Panc1 (cell line): ENCODE measurements around the gene FAM187B. TPM values are rescaled to one million over a fixed set of nuclear protein-coding genes. Genes with fewer than 3 reads are reported as not detected.

Source experiments
- ATAC-seq: fragments of 200-7000 bp; cut with Tn5 transposase; 2 replicates; pipeline ENCODE4 v1.9.1; 2020; ENCODE audit warnings: mild to moderate bottlenecking, moderate library complexity
- BruUV-seq: library from RNA; stranded (reverse); fragments of 400-500 nt; replicated peaks from 2 replicates; lab custom pipeline; 2021; lab: Mats Ljungman, UMichigan
- CTCF ChIA-PET: fragments of 300-600 bp; sonication (Branson Sonifier 250); formaldehyde crosslinking; loops from one replicate; lab custom pipeline; 2022; ENCODE audit warnings: antibody characterized with exemption; lab: Charles Lee
- POLR2A ChIA-PET: fragments of 300-600 bp; sonication (Branson Sonifier 250); formaldehyde crosslinking; loops from one replicate; lab custom pipeline; 2022; ENCODE audit warnings: antibody characterized with exemption; lab: Charles Lee
- DNase-seq: peaks from one replicate; pipeline ENCODE4 v3.0.0-alpha.2; 2010; ENCODE audit warnings: low read depth, low spot score
- H3K27ac ChIP-seq: 2 replicates; pipeline ENCODE4 v1.5.1; 2011; ENCODE audit warnings: mild to moderate bottlenecking, low read length, inconsistent platforms
- H3K27me3 ChIP-seq: fragments of 200-500 bp; sonication (Bioruptor generic); 2 replicates; pipeline ENCODE4 v1.6.0; 2014; ENCODE audit warnings: low read length, inconsistent platforms; ENCODE audit not compliant: control insufficient read depth, insufficient read depth
- H3K36me3 ChIP-seq: fragments of 200-500 bp; sonication (Bioruptor generic); 2 replicates; pipeline ENCODE4 v1.5.1; 2014; ENCODE audit warnings: inconsistent platforms, mild to moderate bottlenecking, low read length, moderate library complexity; ENCODE audit not compliant: control insufficient read depth, insufficient read depth
- H3K4me1 ChIP-seq: 2 replicates; pipeline ENCODE4 v1.5.1; 2011; ENCODE audit warnings: inconsistent platforms, mild to moderate bottlenecking, low read length, moderate library complexity; ENCODE audit not compliant: control insufficient read depth, insufficient read depth
- H3K4me3 ChIP-seq, 2 experiments: 2 replicates each; pipeline ENCODE4 v1.5.1; 2011 to 2012; ENCODE audit warnings: low read depth in 2 of 2, low read length in 2 of 2, mild to moderate bottlenecking in 2 of 2, inconsistent platforms in 1 of 2, moderate library complexity in 1 of 2
- H3K9me3 ChIP-seq: fragments of 200-500 bp; sonication (Bioruptor generic); 2 replicates; pipeline ENCODE4 v1.5.1; 2014; ENCODE audit warnings: low read depth, mild to moderate bottlenecking, inconsistent platforms, low read length, moderate library complexity; ENCODE audit not compliant: control insufficient read depth, insufficient read depth
- CTCF ChIP-seq: fragments of 450-650 bp; IDR thresholded peaks from 2 replicates; pipeline ENCODE4 v1.5.1; 2017; ENCODE audit warnings: mild to moderate bottlenecking
- POLR2AphosphoS5 ChIP-seq: IDR thresholded peaks from 2 replicates; pipeline ENCODE4 v1.6.1; 2012; ENCODE audit warnings: mild to moderate bottlenecking, low read depth, low read length, moderate library complexity
- REST ChIP-seq, 2 experiments: IDR thresholded peaks; 2 replicates each; pipeline ENCODE4 v1.6.1; 2011 to 2012; ENCODE audit warnings: low read depth in 2 of 2, control low read depth in 1 of 2, low read length in 1 of 2, mild to moderate bottlenecking in 1 of 2, moderate library complexity in 1 of 2; ENCODE audit not compliant: insufficient read depth in 1 of 2
- SIN3A ChIP-seq: IDR thresholded peaks from 2 replicates; pipeline ENCODE4 v1.6.1; 2012; ENCODE audit warnings: low read depth, mild to moderate bottlenecking, low read length, moderate library complexity, borderline replicate concordance; ENCODE audit not compliant: insufficient read depth
- TCF7L2 ChIP-seq: IDR thresholded peaks from 2 replicates; pipeline ENCODE4 v1.6.1; 2011; ENCODE audit warnings: mild to moderate bottlenecking, low read depth, low read length, inconsistent platforms
- in situ Hi-C: cut with HindIII; loops from 2 replicates; pipeline ENCODE4 v1.10.0; 2016; ENCODE audit warnings: low sequenced_read_pairs, low pct_unique_long_range_greater_than_20kb
- intact Hi-C: fragments of 100-400 bp; cut with micrococcal nuclease; formaldehyde crosslinking; loops from one replicate; pipeline ENCODE4 v1.10.0; 2022; ENCODE audit not compliant: unreplicated experiment
- total RNA-seq: library from RNA; stranded (reverse); gene quantifications from one replicate; pipeline ENCODE4 v1.2.1, GENCODE V29; 2021; ENCODE audit not compliant: unreplicated experiment

The FAM187B gene
- total RNA-seq, 1 experiment from 2014 or later: not detected

- no peaks in the 10 kb centered on the region for H3K36me3 ChIP-seq
- H3K4me3 ChIP-seq: no peak overlapping the region
- CTCF ChIA-PET: no interaction called here
- no peak for DNase-seq
- in situ Hi-C loops (no loop called here), intact Hi-C loops (no loop called here)
- BruUV-seq: no TSS peak
- POLR2A ChIA-PET: no interaction called here
- H3K27me3 ChIP-seq: no peaks in the 10 kb centered on the region; the same call in 1 of the 2 replicates
- no peaks in the 10 kb centered on the region for H3K9me3 ChIP-seq
- H3K27ac ChIP-seq: no peak overlapping the region
- no peaks in the 10 kb centered on the region for H3K4me1 ChIP-seq
- TF ChIP-seq TCF7L2 (no peak), SIN3A (no peak), POLR2AphosphoS5 (no peak), REST (IDR thresholded peaks at IDR 0.05; ENCODE audit: insufficient read depth in 1 of 2, low read depth in 2 of 2, low read length in 1 of 2) (no peak), CTCF (no peak)
- no peak for ATAC-seq
Observed at GRCh38 chr19:35232912-35233311, 4.4 kb upstream of the FAM187B start.

- intact Hi-C loops: no loop called here
- CTCF ChIA-PET: interaction anchor here (0.7 kb wide), 1 partner anchor 206 kb away, joined by 4 read pairs; no protein-coding TSS in a partner anchor
- H3K9me3 ChIP-seq: no peaks in the 10 kb centered on the region
- no peak overlapping the region for H3K4me3 ChIP-seq
- BruUV-seq: no TSS peak
- DNase-seq (no peak), ATAC-seq (no peak)
- H3K4me1 ChIP-seq: no peaks in the 10 kb centered on the region
- TF ChIP-seq TCF7L2: no peak
- no peak for TF ChIP-seq REST (IDR thresholded peaks at IDR 0.05; ENCODE audit: insufficient read depth in 1 of 2, low read depth in 2 of 2, low read length in 1 of 2)
- no peak for TF ChIP-seq CTCF
- no peak for TF ChIP-seq SIN3A
- no peak for TF ChIP-seq POLR2AphosphoS5
- H3K36me3 ChIP-seq: no peaks in the 10 kb centered on the region
- in situ Hi-C loops: no loop called here
- no peaks in the 10 kb centered on the region; the same call in 1 of the 2 replicates for H3K27me3 ChIP-seq
- no peak overlapping the region for H3K27ac ChIP-seq
- POLR2A ChIA-PET: no interaction called here
Observed at GRCh38 chr19:35231956-35232645, 3.6 kb upstream of the FAM187B start.
